SK-N-SH treated with all-trans-retinoic acid at 6 μM for 48 hours (cell line): ENCODE measurements around the gene DIPK1B.

ENCODE experiments used
- ARNTL ChIP-seq: fragments of 450-650 bp; formaldehyde crosslinking; IDR thresholded peaks from 2 replicates; pipeline ENCODE4 v1.5.0; 2020; ENCODE audit warnings: low read depth, mild to moderate bottlenecking, moderate library complexity, borderline replicate concordance
- CREB5 ChIP-seq: fragments of 250-450 bp; sonication (Bioruptor Pico); IDR thresholded peaks from 2 replicates; pipeline ENCODE4 v1.5.1; 2020; ENCODE audit warnings: low read depth, mild to moderate bottlenecking, moderate library complexity
- CSDC2 ChIP-seq: fragments of 250-450 bp; sonication (Bioruptor Pico); IDR thresholded peaks from 2 replicates; pipeline ENCODE4 v1.5.0; 2020; ENCODE audit warnings: mild to moderate bottlenecking, moderate library complexity
- GLIS3 ChIP-seq: fragments of 250-450 bp; sonication (Bioruptor Pico); IDR thresholded peaks from 2 replicates; pipeline ENCODE4 v1.5.0; 2020; ENCODE audit warnings: mild to moderate bottlenecking, moderate library complexity
- PATZ1 ChIP-seq: fragments of 250-450 bp; sonication (Bioruptor Pico); IDR thresholded peaks from 2 replicates; pipeline ENCODE4 v1.8.0; 2020; ENCODE audit warnings: mild to moderate bottlenecking, moderate library complexity, borderline replicate concordance
- RARB ChIP-seq: fragments of 250-450 bp; sonication (Bioruptor Pico); IDR thresholded peaks from 2 replicates; pipeline ENCODE4 v1.8.0; 2021; ENCODE audit warnings: mild to moderate bottlenecking, moderate library complexity
- SNAI2 ChIP-seq: fragments of 250-450 bp; sonication (Bioruptor Pico); IDR thresholded peaks from 2 replicates; pipeline ENCODE4 v1.5.0; 2020; ENCODE audit warnings: mild to moderate bottlenecking, moderate library complexity
- ZNF8 ChIP-seq: fragments of 450-650 bp; formaldehyde crosslinking; IDR thresholded peaks from 2 replicates; pipeline ENCODE4 v1.5.0; 2020; ENCODE audit warnings: mild to moderate bottlenecking, moderate library complexity

GRCh38 chr9:136664000-136664915 is 48.1 kb upstream of the DIPK1B start:
- TF ChIP-seq CREB5: no peak
- no peak for TF ChIP-seq CSDC2 (CRISPR knock-in tag)
- no peak for TF ChIP-seq SNAI2 (CRISPR knock-in tag)
- TF ChIP-seq PATZ1: no peak
- TF ChIP-seq RARB (CRISPR knock-in tag): no peak
- no peak for TF ChIP-seq ZNF8 (CRISPR knock-in tag)
- no peak for TF ChIP-seq GLIS3
- no peak for TF ChIP-seq ARNTL (CRISPR knock-in tag)
